EL (cell line): ENCODE results near the gene CNTNAP2.

Experiments
- DNase-seq: peaks from one replicate; pipeline ENCODE4 v3.0.0-alpha.2; 2016

Gene CNTNAP2

GRCh38 chr7:148127374-148127773, 2010.8 kb downstream of the CNTNAP2 start:
- no peak for DNase-seq

- DNase-seq = no peak
Observed at GRCh38 chr7:148129023-148129422, 2012.4 kb downstream of the CNTNAP2 start.

- peak; percentile 14 for DNase-seq
Observed at GRCh38 chr7:148135116-148135515, 2018.5 kb downstream of the CNTNAP2 start.

- DNase-seq = no peak
Observed at GRCh38 chr7:148135997-148136396, 2019.4 kb downstream of the CNTNAP2 start.

GRCh38 chr7:148142660-148143248, 2026.2 kb downstream of the CNTNAP2 start:
- peak; percentile 13 for DNase-seq

- DNase-seq = no peak
Observed at GRCh38 chr7:148144827-148145226, 2028.2 kb downstream of the CNTNAP2 start.

GRCh38 chr7:148146346-148146745, 2029.7 kb downstream of the CNTNAP2 start:
- peak; percentile 4 for DNase-seq

GRCh38 chr7:148147438-148147837, 2030.8 kb downstream of the CNTNAP2 start:
- DNase-seq = no peak

- DNase-seq = no peak
Observed at GRCh38 chr7:148148456-148148855, 2031.9 kb downstream of the CNTNAP2 start.

- no peak for DNase-seq
Observed at GRCh38 chr7:148149730-148150129, 2033.1 kb downstream of the CNTNAP2 start.

GRCh38 chr7:148151778-148152177, 2035.2 kb downstream of the CNTNAP2 start:
- DNase-seq = no peak

GRCh38 chr7:148153616-148154284, 2037.1 kb downstream of the CNTNAP2 start:
- DNase-seq = no peak

GRCh38 chr7:148155000-148155399, 2038.4 kb downstream of the CNTNAP2 start:
- no peak for DNase-seq

- no peak for DNase-seq
Observed at GRCh38 chr7:148155826-148156225, 2039.2 kb downstream of the CNTNAP2 start.

- DNase-seq = peak; percentile 18
Observed at GRCh38 chr7:148156233-148156632, 2039.6 kb downstream of the CNTNAP2 start.

GRCh38 chr7:148159331-148159730, 2042.7 kb downstream of the CNTNAP2 start:
- DNase-seq = no peak

- DNase-seq = no peak
Observed at GRCh38 chr7:148161776-148162175, 2045.2 kb downstream of the CNTNAP2 start.

- no peak for DNase-seq
Observed at GRCh38 chr7:148162808-148163207, 2046.2 kb downstream of the CNTNAP2 start.

GRCh38 chr7:148163246-148163645, 2046.6 kb downstream of the CNTNAP2 start:
- DNase-seq = no peak

GRCh38 chr7:148172920-148173319, 2056.3 kb downstream of the CNTNAP2 start:
- DNase-seq = no peak

GRCh38 chr7:148173369-148173768, 2056.8 kb downstream of the CNTNAP2 start:
- no peak for DNase-seq

- DNase-seq = no peak
Observed at GRCh38 chr7:148174376-148174775, 2057.8 kb downstream of the CNTNAP2 start.

GRCh38 chr7:148175512-148175911, 2058.9 kb downstream of the CNTNAP2 start:
- DNase-seq = no peak

- no peak for DNase-seq
Observed at GRCh38 chr7:148177972-148178371, 2061.4 kb downstream of the CNTNAP2 start.

GRCh38 chr7:148180075-148180474, 2063.5 kb downstream of the CNTNAP2 start:
- DNase-seq = no peak
